Mesenchymal stem cell (in vitro differentiated cells and primary cell): ENCODE data around the gene MIOX.
A peak's percentile ranks its signal among the peaks of the same experiment; 100 is the strongest.

Experiments
- DNase-seq: peaks from one replicate; pipeline ENCODE4 v3.0.0-alpha.2; 2013
- H2AFZ ChIP-seq: one replicate; pipeline ENCODE4 v1.6.1; 2013; ENCODE audit warnings: low read depth, mild to moderate bottlenecking, control low read depth, inconsistent platforms, low read length, moderate library complexity
- H2AK5ac ChIP-seq: 2 replicates; pipeline ENCODE4 v1.6.1; 2013; ENCODE audit warnings: low read length, moderate library complexity, mild to moderate bottlenecking, inconsistent platforms; ENCODE audit not compliant: severe bottlenecking
- H2BK120ac ChIP-seq: one replicate; pipeline ENCODE4 v1.6.1; 2013; ENCODE audit warnings: low read depth, mild to moderate bottlenecking, inconsistent platforms, low read length, moderate library complexity
- H2BK12ac ChIP-seq, 2 experiments: one replicate each; pipeline ENCODE4 v1.6.1; 2013; ENCODE audit warnings: inconsistent platforms in 2 of 2, low read length in 2 of 2, mild to moderate bottlenecking in 2 of 2, moderate library complexity in 2 of 2, control low read depth in 1 of 2
- H2BK15ac ChIP-seq: one replicate; pipeline ENCODE4 v1.6.1; 2013; ENCODE audit warnings: mild to moderate bottlenecking, low read depth, inconsistent platforms; ENCODE audit not compliant: poor library complexity, severe bottlenecking
- H2BK5ac ChIP-seq: 2 replicates; pipeline ENCODE4 v1.6.1; 2013; ENCODE audit warnings: low read depth, mild to moderate bottlenecking, low read length, control low read depth, inconsistent platforms; ENCODE audit not compliant: poor library complexity, severe bottlenecking
- H3K14ac ChIP-seq, 2 experiments: one replicate each; pipeline ENCODE4 v1.6.1; 2013; ENCODE audit warnings: inconsistent platforms in 2 of 2, low read length in 2 of 2, control low read depth in 1 of 2, mild to moderate bottlenecking in 1 of 2, moderate library complexity in 1 of 2
- H3K18ac ChIP-seq, 2 experiments: one replicate each; pipeline ENCODE4 v1.6.1; 2013; ENCODE audit warnings: inconsistent platforms in 2 of 2, low read length in 2 of 2, control low read depth in 1 of 2, low read depth in 1 of 2, mild to moderate bottlenecking in 1 of 2
- H3K23ac ChIP-seq, 2 experiments: one replicate each; pipeline ENCODE4 v1.6.1; 2013; ENCODE audit warnings: inconsistent platforms in 2 of 2, low read length in 2 of 2, mild to moderate bottlenecking in 2 of 2, moderate library complexity in 2 of 2, control low read depth in 1 of 2
- H3K27ac ChIP-seq: 2 replicates; pipeline ENCODE4 v1.5.1; 2013; ENCODE audit warnings: mild to moderate bottlenecking, moderate library complexity, low read length, control low read depth, inconsistent platforms; ENCODE audit not compliant: poor library complexity, severe bottlenecking
- H3K27me3 ChIP-seq, 2 experiments: 2 replicates each; pipeline versions ENCODE4 v1.6.1 to v1.7.0; 2013; ENCODE audit warnings: low read length in 2 of 2, mild to moderate bottlenecking in 2 of 2, moderate library complexity in 2 of 2, control low read depth in 1 of 2, inconsistent platforms in 1 of 2; ENCODE audit not compliant: control insufficient read depth in 1 of 2, insufficient read depth in 1 of 2
- H3K36me3 ChIP-seq, 2 experiments: 2 replicates each; pipeline versions ENCODE4 v1.6.1 to v1.7.0; 2013; ENCODE audit warnings: low read length in 2 of 2, control low read depth in 1 of 2, inconsistent platforms in 1 of 2, low read depth in 1 of 2, mild to moderate bottlenecking in 1 of 2; ENCODE audit not compliant: insufficient read depth in 2 of 2, control insufficient read depth in 1 of 2
- H3K4ac ChIP-seq, 2 experiments: one replicate each; pipeline ENCODE4 v1.6.1; 2013; ENCODE audit warnings: inconsistent platforms in 2 of 2, low read length in 2 of 2, mild to moderate bottlenecking in 2 of 2, moderate library complexity in 2 of 2, control low read depth in 1 of 2, low read depth in 1 of 2
- H3K4me1 ChIP-seq: 2 replicates; pipeline ENCODE4 v1.6.1; 2013; ENCODE audit warnings: low read depth, low read length, control low read depth; ENCODE audit not compliant: control insufficient read depth, insufficient read depth
- H3K4me2 ChIP-seq: 2 replicates; pipeline ENCODE4 v1.6.1; 2013; ENCODE audit warnings: low read length, mild to moderate bottlenecking, inconsistent platforms; ENCODE audit not compliant: poor library complexity, severe bottlenecking
- H3K4me3 ChIP-seq, 2 experiments: 2 replicates each; pipeline versions ENCODE4 v1.5.1 to v1.7.0; 2013; ENCODE audit warnings: low read length in 2 of 2, mild to moderate bottlenecking in 2 of 2, control low read depth in 1 of 2, low read depth in 1 of 2; ENCODE audit not compliant: insufficient read depth in 1 of 2
- H3K79me1 ChIP-seq: replicated peaks from 2 replicates; pipeline ENCODE4 v1.6.1; 2013; ENCODE audit warnings: mild to moderate bottlenecking, control low read depth, low read length, inconsistent platforms; ENCODE audit not compliant: poor library complexity, severe bottlenecking
- H3K9ac ChIP-seq: 2 replicates; pipeline ENCODE4 v1.7.0; 2013; ENCODE audit warnings: mild to moderate bottlenecking, low read length, moderate library complexity
- H3K9me3 ChIP-seq: 2 replicates; pipeline ENCODE4 v1.7.0; 2013; ENCODE audit warnings: mild to moderate bottlenecking, low read length; ENCODE audit not compliant: control insufficient read depth
- H4K8ac ChIP-seq: one replicate; pipeline ENCODE4 v1.6.1; 2013; ENCODE audit warnings: inconsistent platforms, mild to moderate bottlenecking, low read length, moderate library complexity
- H4K91ac ChIP-seq: one replicate; pipeline ENCODE4 v1.6.1; 2013; ENCODE audit warnings: mild to moderate bottlenecking, low read length, inconsistent platforms
- WGBS: methylation state at CpG from one replicate; pipeline ENCODE4 v1.1.7; 2013; ENCODE audit warnings: mixed read lengths; 5-methylcytosine and 5-hydroxymethylcytosine counted together

Gene MIOX

GRCh38 chr22:50529897-50530579, 43.4 kb downstream of the MIOX start, which contains the start of gene TYMP:
TSS of gene TYMP (minus strand) at chr22:50530012. CDS start at chr22:50529709, 303 bp downstream.
- H3K27me3 ChIP-seq, result peaks cover 0 to 27% of the 10 kb centered on the region in 2 experiments
- H3K27ac ChIP-seq, result no peak within 1 kb of the TSS
- H3K4me1 ChIP-seq, result peaks cover 48% of the 10 kb centered on the region
- peak within 1 kb of the TSS; percentile 87 to 92 for H3K18ac ChIP-seq
- H3K14ac ChIP-seq, result peak within 1 kb of the TSS in 1 of 2 experiments; percentile 87
- H2AK5ac ChIP-seq, result no peak within 1 kb of the TSS
- peak within 1 kb of the TSS in 1 of 2 experiments; percentile 99 for H3K23ac ChIP-seq
- peak within 1 kb of the TSS; percentile 98 for H4K91ac ChIP-seq
- DNase-seq, result peak; percentile 89
- peaks cover 0 to 3% of the 10 kb centered on the region in 2 experiments for H3K36me3 ChIP-seq
- peaks cover 5% of the 10 kb centered on the region for H3K79me1 ChIP-seq
- peak within 1 kb of the TSS; percentile 41 to 85 for H3K4me3 ChIP-seq
- H4K8ac ChIP-seq, result peak within 1 kb of the TSS; percentile 96
- H3K9me3 ChIP-seq, result no peaks in the 10 kb centered on the region
- peak within 1 kb of the TSS; percentile 64 for H2AFZ ChIP-seq
- peak within 1 kb of the TSS; percentile 96 for H3K4ac ChIP-seq
- peak within 1 kb of the TSS; percentile 93 for H3K9ac ChIP-seq
- peak within 1 kb of the TSS; percentile 99 for H2BK15ac ChIP-seq
- no peak within 1 kb of the TSS for H2BK5ac ChIP-seq
- peak within 1 kb of the TSS; percentile 18 for H3K4me2 ChIP-seq
- H2BK120ac ChIP-seq, result peak within 1 kb of the TSS; percentile 97
- peak within 1 kb of the TSS; percentile 21 to 94 for H2BK12ac ChIP-seq
- 9% methylated on average over 41 of the region's 92 CpGs for WGBS

GRCh38 chr22:50530580-50530876, 43.9 kb downstream of the MIOX start:
- peak overlapping the region; percentile 96 for H3K4ac ChIP-seq
- peaks cover 0 to 27% of the 10 kb centered on the region in 2 experiments for H3K27me3 ChIP-seq
- peak overlapping the region; percentile 98 for H2BK15ac ChIP-seq
- no peak overlapping the region for H3K27ac ChIP-seq
- peak overlapping the region in 1 of 2 experiments; percentile 99 for H3K23ac ChIP-seq
- H2BK5ac ChIP-seq, result no peak overlapping the region
- peak overlapping the region; percentile 94 for H4K8ac ChIP-seq
- H3K18ac ChIP-seq, result peak overlapping the region; percentile 87 to 92
- H3K9me3 ChIP-seq, result no peaks in the 10 kb centered on the region
- 2% methylated on average over 18 of the region's 21 CpGs for WGBS
- H3K4me2 ChIP-seq, result peak overlapping the region; percentile 18
- H3K4me3 ChIP-seq, result peak overlapping the region; percentile 41 to 85
- H2AK5ac ChIP-seq, result no peak overlapping the region
- peak overlapping the region in 1 of 2 experiments; percentile 77 for H3K14ac ChIP-seq
- H2BK12ac ChIP-seq, result peak overlapping the region; percentile 21 to 77
- H2BK120ac ChIP-seq, result peak overlapping the region; percentile 97
- H3K9ac ChIP-seq, result peak overlapping the region; percentile 93
- peaks cover 0 to 3% of the 10 kb centered on the region in 2 experiments for H3K36me3 ChIP-seq
- peak overlapping the region; percentile 98 for H4K91ac ChIP-seq
- H3K79me1 ChIP-seq, result peaks cover 5% of the 10 kb centered on the region
- no peak for DNase-seq
- peak overlapping the region; percentile 64 for H2AFZ ChIP-seq
- peaks cover 48% of the 10 kb centered on the region for H3K4me1 ChIP-seq

GRCh38 chr22:50530877-50531545, 44.4 kb downstream of the MIOX start:
- H3K4ac ChIP-seq, result peak overlapping the region; percentile 96
- H3K9me3 ChIP-seq, result no peaks in the 10 kb centered on the region
- no peak overlapping the region for H3K27ac ChIP-seq
- H2AFZ ChIP-seq, result no peak overlapping the region
- peak overlapping the region in 1 of 2 experiments; percentile 85 for H3K4me3 ChIP-seq
- peaks cover 48% of the 10 kb centered on the region for H3K4me1 ChIP-seq
- DNase-seq, result peak; percentile 91
- peaks cover 0 to 3% of the 10 kb centered on the region in 2 experiments for H3K36me3 ChIP-seq
- H3K79me1 ChIP-seq, result peaks cover 5% of the 10 kb centered on the region
- no peak overlapping the region for H2AK5ac ChIP-seq
- peak overlapping the region; percentile 94 for H4K8ac ChIP-seq
- no peak overlapping the region for H3K23ac ChIP-seq
- H2BK120ac ChIP-seq, result peak overlapping the region; percentile 97
- no peak overlapping the region for H2BK5ac ChIP-seq
- H2BK15ac ChIP-seq, result peak overlapping the region; percentile 98
- peak overlapping the region; percentile 98 for H4K91ac ChIP-seq
- H3K9ac ChIP-seq, result peak overlapping the region; percentile 93
- peak overlapping the region; percentile 87 for H3K4me2 ChIP-seq
- H3K14ac ChIP-seq, result peak overlapping the region in 1 of 2 experiments; percentile 30
- WGBS, result 16% methylated on average over 48 of the region's 53 CpGs
- H3K18ac ChIP-seq, result peak overlapping the region; percentile 92 to 95
- H3K27me3 ChIP-seq, result peaks cover 0 to 27% of the 10 kb centered on the region in 2 experiments
- H2BK12ac ChIP-seq, result peak overlapping the region in 1 of 2 experiments; percentile 77

- H3K79me1 ChIP-seq, result peaks cover 5% of the 10 kb centered on the region
- peak overlapping the region; percentile 58 for H2AFZ ChIP-seq
- H3K9ac ChIP-seq, result peak overlapping the region; percentile 93
- H3K4me2 ChIP-seq, result peak overlapping the region; percentile 87
- H3K9me3 ChIP-seq, result no peaks in the 10 kb centered on the region
- peaks cover 0 to 27% of the 10 kb centered on the region in 2 experiments for H3K27me3 ChIP-seq
- peak overlapping the region in 1 of 2 experiments; percentile 75 for H3K23ac ChIP-seq
- no peak overlapping the region for H3K27ac ChIP-seq
- peak overlapping the region; percentile 97 for H2BK120ac ChIP-seq
- no peak overlapping the region for H2BK5ac ChIP-seq
- H3K4me1 ChIP-seq, result peaks cover 44% of the 10 kb centered on the region
- H4K8ac ChIP-seq, result peak overlapping the region; percentile 93
- H3K14ac ChIP-seq, result peak overlapping the region in 1 of 2 experiments; percentile 78
- peaks cover 0 to 3% of the 10 kb centered on the region in 2 experiments for H3K36me3 ChIP-seq
- 0% methylated on average over 10 of the region's 44 CpGs for WGBS
- H3K4ac ChIP-seq, result peak overlapping the region; percentile 77 to 90
- H3K4me3 ChIP-seq, result peak overlapping the region; percentile 45 to 85
- no peak overlapping the region for H2AK5ac ChIP-seq
- peak overlapping the region in 1 of 2 experiments; percentile 34 for H2BK12ac ChIP-seq
- H4K91ac ChIP-seq, result peak overlapping the region; percentile 73
- peak; percentile 40 for DNase-seq
- peak overlapping the region; percentile 98 for H2BK15ac ChIP-seq
- peak overlapping the region; percentile 84 to 95 for H3K18ac ChIP-seq
Observed at GRCh38 chr22:50531546-50531961, 44.9 kb downstream of the MIOX start.
